Thyroid gland (tissue), 4 donors: ENCODE measurements around the gene FAM110A.

Source experiments
- POLR2A ChIP-seq, 2 donors: fragments of 450-650 bp; IDR thresholded peaks; one replicate each; pipeline ENCODE4 v1.6.1; 2017; ENCODE audit warnings: antibody characterized with exemption in 2 of 2, mild to moderate bottlenecking in 2 of 2, moderate library complexity in 1 of 2
- TF ChIP-seq, protein P1 (sequence below), 6 experiments: fragments of 200-600 bp in 3 of 6; fragments of 450-650 bp in 3 of 6; sonication (generic) in 3 of 6; IDR thresholded peaks; one replicate each; pipeline ENCODE4 v1.5.1; 2016 to 2019; ENCODE audit warnings: antibody characterized with exemption in 6 of 6, mild to moderate bottlenecking in 2 of 6, inconsistent platforms in 1 of 6, moderate library complexity in 1 of 6

GRCh38 chr20:839015-839414, 5.5 kb downstream of the FAM110A start:
- TF ChIP-seq, protein P1, sequence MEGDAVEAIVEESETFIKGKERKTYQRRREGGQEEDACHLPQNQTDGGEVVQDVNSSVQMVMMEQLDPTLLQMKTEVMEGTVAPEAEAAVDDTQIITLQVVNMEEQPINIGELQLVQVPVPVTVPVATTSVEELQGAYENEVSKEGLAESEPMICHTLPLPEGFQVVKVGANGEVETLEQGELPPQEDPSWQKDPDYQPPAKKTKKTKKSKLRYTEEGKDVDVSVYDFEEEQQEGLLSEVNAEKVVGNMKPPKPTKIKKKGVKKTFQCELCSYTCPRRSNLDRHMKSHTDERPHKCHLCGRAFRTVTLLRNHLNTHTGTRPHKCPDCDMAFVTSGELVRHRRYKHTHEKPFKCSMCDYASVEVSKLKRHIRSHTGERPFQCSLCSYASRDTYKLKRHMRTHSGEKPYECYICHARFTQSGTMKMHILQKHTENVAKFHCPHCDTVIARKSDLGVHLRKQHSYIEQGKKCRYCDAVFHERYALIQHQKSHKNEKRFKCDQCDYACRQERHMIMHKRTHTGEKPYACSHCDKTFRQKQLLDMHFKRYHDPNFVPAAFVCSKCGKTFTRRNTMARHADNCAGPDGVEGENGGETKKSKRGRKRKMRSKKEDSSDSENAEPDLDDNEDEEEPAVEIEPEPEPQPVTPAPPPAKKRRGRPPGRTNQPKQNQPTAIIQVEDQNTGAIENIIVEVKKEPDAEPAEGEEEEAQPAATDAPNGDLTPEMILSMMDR (IDR thresholded peaks at IDR 0.05) = no peak
- TF ChIP-seq POLR2A (IDR thresholded peaks at IDR 0.05) = no peak
